HEK293 (cell line): ENCODE measurements around the gene PZP.
A peak's percentile ranks its signal among the peaks of the same experiment; 100 is the strongest.

Experiments
- CTCF ChIA-PET: fragments of 350-600 bp; formaldehyde crosslinking; extraction: SDS; loops from one replicate; lab custom pipeline; 2021; ENCODE audit warnings: antibody characterized with exemption; lab: Yijun Ruan, JAX
- POLR2A ChIA-PET: fragments of 300-600 bp; formaldehyde crosslinking; extraction: SDS; loops from one replicate; lab custom pipeline; 2020; ENCODE audit warnings: antibody characterized with exemption, inconsistent platforms; lab: Yijun Ruan, JAX
- H3K27ac ChIP-seq: fragments of 200-500 bp; sonication (Bioruptor generic); 2 replicates; pipeline ENCODE4 v1.5.1; 2014; ENCODE audit warnings: low read depth, low read length, control low read depth, inconsistent platforms; ENCODE audit errors: extremely low read depth
- H3K36me3 ChIP-seq, 2 experiments: fragments of 200-500 bp in 1 of 2; sonication (Bioruptor generic) in 1 of 2; 1 replicate in 1 of 2; 2 replicates in 1 of 2; pipeline ENCODE4 v1.5.1; 2014 to 2017; ENCODE audit warnings: inconsistent platforms in 2 of 2, low read length in 2 of 2; ENCODE audit not compliant: control insufficient read depth in 2 of 2, insufficient read depth in 1 of 2
- H3K4me1 ChIP-seq: fragments of 200-500 bp; sonication (Bioruptor generic); 2 replicates; pipeline ENCODE4 v1.5.1; 2014; ENCODE audit warnings: mild to moderate bottlenecking, low read length, inconsistent platforms; ENCODE audit not compliant: control insufficient read depth, insufficient read depth
- H3K4me3 ChIP-seq: 2 replicates; pipeline ENCODE4 v1.5.1; 2011; ENCODE audit warnings: low read depth, mild to moderate bottlenecking, control low read depth, low read length, moderate library complexity
- H3K9me3 ChIP-seq: fragments of 200-500 bp; sonication (Bioruptor generic); 2 replicates; pipeline ENCODE4 v1.5.1; 2014; ENCODE audit warnings: low read depth, low read length, inconsistent platforms; ENCODE audit not compliant: control insufficient read depth, insufficient read depth
- FEZF1 ChIP-seq: fragments of 450-650 bp; formaldehyde crosslinking; IDR thresholded peaks from 2 replicates; pipeline ENCODE4 v1.5.1; 2016; ENCODE audit warnings: missing biosample characterization, missing genetic modification characterization
- GLI2 ChIP-seq: fragments of 450-650 bp; formaldehyde crosslinking; IDR thresholded peaks from 2 replicates; pipeline ENCODE4; 2017; ENCODE audit warnings: missing biosample characterization, missing genetic modification characterization, low read depth, borderline replicate concordance
- HOXA7 ChIP-seq: sonication (generic); formaldehyde crosslinking; IDR thresholded peaks from 2 replicates; pipeline ENCODE4 v1.8.1; 2022; ENCODE audit warnings: missing genetic modification reagents, borderline replicate concordance
- KLF16 ChIP-seq: fragments of 450-650 bp; formaldehyde crosslinking; IDR thresholded peaks from 2 replicates; pipeline ENCODE4 v1.5.1; 2017; ENCODE audit warnings: missing biosample characterization, missing genetic modification characterization
- MZF1 ChIP-seq: fragments of 450-650 bp; formaldehyde crosslinking; IDR thresholded peaks from 2 replicates; pipeline ENCODE4 v1.5.1; 2017; ENCODE audit warnings: missing biosample characterization, missing genetic modification characterization, borderline replicate concordance
- PRDM1 ChIP-seq: fragments of 450-650 bp; formaldehyde crosslinking; IDR thresholded peaks from 2 replicates; pipeline ENCODE4; 2016; ENCODE audit warnings: missing biosample characterization, missing genetic modification characterization
- SETDB1 ChIP-seq: IDR thresholded peaks from one replicate; pipeline ENCODE4 v1.6.1; 2017; ENCODE audit warnings: mild to moderate bottlenecking, low read length, moderate library complexity, mixed read lengths; ENCODE audit not compliant: insufficient read length
- WT1 ChIP-seq: fragments of 450-650 bp; formaldehyde crosslinking; IDR thresholded peaks from 2 replicates; pipeline ENCODE4 v1.5.1; 2016; ENCODE audit warnings: missing biosample characterization, missing genetic modification characterization
- ZBTB20 ChIP-seq: fragments of 450-650 bp; formaldehyde crosslinking; IDR thresholded peaks from 2 replicates; pipeline ENCODE4 v1.5.1; 2016; ENCODE audit warnings: missing biosample characterization, missing genetic modification characterization
- ZNF211 ChIP-seq: fragments of 450-650 bp; formaldehyde crosslinking; IDR thresholded peaks from 2 replicates; pipeline ENCODE4 v1.5.1; 2016; ENCODE audit warnings: low read depth, missing biosample characterization, missing genetic modification characterization
- ZNF23 ChIP-seq: fragments of 450-650 bp; formaldehyde crosslinking; IDR thresholded peaks from 2 replicates; pipeline ENCODE4 v1.5.1; 2016; ENCODE audit warnings: missing biosample characterization, missing genetic modification characterization, borderline replicate concordance
- ZNF302 ChIP-seq: fragments of 450-650 bp; formaldehyde crosslinking; IDR thresholded peaks from 2 replicates; pipeline ENCODE4 v1.5.1; 2016; ENCODE audit warnings: missing biosample characterization, missing genetic modification characterization, low read depth
- ZNF416 ChIP-seq: fragments of 450-650 bp; formaldehyde crosslinking; IDR thresholded peaks from 2 replicates; pipeline ENCODE4 v1.5.1; 2016; ENCODE audit warnings: missing biosample characterization, missing genetic modification characterization
- ZNF426 ChIP-seq: fragments of 450-650 bp; formaldehyde crosslinking; IDR thresholded peaks from 2 replicates; pipeline ENCODE4 v1.5.1; 2017; ENCODE audit warnings: missing biosample characterization, missing genetic modification characterization, mild to moderate bottlenecking, inconsistent platforms, moderate library complexity
- ZNF677 ChIP-seq: fragments of 450-650 bp; IDR thresholded peaks from 2 replicates; pipeline ENCODE4 v1.5.0; 2018; ENCODE audit warnings: missing biosample characterization, mild to moderate bottlenecking, missing genetic modification characterization, moderate library complexity
- ZNF843 ChIP-seq: fragments of 450-650 bp; formaldehyde crosslinking; IDR thresholded peaks from 2 replicates; pipeline ENCODE4 v1.5.1; 2016; ENCODE audit warnings: missing biosample characterization, missing genetic modification characterization
- TF ChIP-seq, protein P1 (sequence below): fragments of 450-650 bp; IDR thresholded peaks from 2 replicates; pipeline ENCODE4 v1.5.1; 2018; ENCODE audit warnings: missing biosample characterization, mild to moderate bottlenecking, missing genetic modification characterization
- TF ChIP-seq, protein P2 (sequence below): fragments of 450-650 bp; formaldehyde crosslinking; IDR thresholded peaks from 2 replicates; pipeline ENCODE4 v1.5.1; 2016; ENCODE audit warnings: missing biosample characterization, missing genetic modification characterization
- TF ChIP-seq, protein P3 (sequence below): fragments of 450-650 bp; formaldehyde crosslinking; IDR thresholded peaks from 2 replicates; pipeline ENCODE4 v1.5.1; 2017; ENCODE audit warnings: missing biosample characterization, missing genetic modification characterization
- TF ChIP-seq, protein P4 (sequence below): fragments of 450-650 bp; formaldehyde crosslinking; IDR thresholded peaks from 2 replicates; pipeline ENCODE4 v1.5.1; 2016; ENCODE audit warnings: missing biosample characterization, missing genetic modification characterization

PZP gene

GRCh38 chr12:9144730-9145106 lies 63.5 kb downstream of the PZP start:
- ChIA-PET CTCF (no interaction called here), POLR2A (no interaction called here)
- no peak overlapping the region for H3K27ac ChIP-seq
- H3K4me1 ChIP-seq: no peaks in the 10 kb centered on the region
- no peaks in the 10 kb centered on the region for H3K9me3 ChIP-seq
- no peak overlapping the region for H3K4me3 ChIP-seq
- no peaks in the 10 kb centered on the region for H3K36me3 ChIP-seq
- TF ChIP-seq ZBTB20 (tag by site-specific recombination) (no peak), SETDB1 (peak; percentile 10)

DNA sequence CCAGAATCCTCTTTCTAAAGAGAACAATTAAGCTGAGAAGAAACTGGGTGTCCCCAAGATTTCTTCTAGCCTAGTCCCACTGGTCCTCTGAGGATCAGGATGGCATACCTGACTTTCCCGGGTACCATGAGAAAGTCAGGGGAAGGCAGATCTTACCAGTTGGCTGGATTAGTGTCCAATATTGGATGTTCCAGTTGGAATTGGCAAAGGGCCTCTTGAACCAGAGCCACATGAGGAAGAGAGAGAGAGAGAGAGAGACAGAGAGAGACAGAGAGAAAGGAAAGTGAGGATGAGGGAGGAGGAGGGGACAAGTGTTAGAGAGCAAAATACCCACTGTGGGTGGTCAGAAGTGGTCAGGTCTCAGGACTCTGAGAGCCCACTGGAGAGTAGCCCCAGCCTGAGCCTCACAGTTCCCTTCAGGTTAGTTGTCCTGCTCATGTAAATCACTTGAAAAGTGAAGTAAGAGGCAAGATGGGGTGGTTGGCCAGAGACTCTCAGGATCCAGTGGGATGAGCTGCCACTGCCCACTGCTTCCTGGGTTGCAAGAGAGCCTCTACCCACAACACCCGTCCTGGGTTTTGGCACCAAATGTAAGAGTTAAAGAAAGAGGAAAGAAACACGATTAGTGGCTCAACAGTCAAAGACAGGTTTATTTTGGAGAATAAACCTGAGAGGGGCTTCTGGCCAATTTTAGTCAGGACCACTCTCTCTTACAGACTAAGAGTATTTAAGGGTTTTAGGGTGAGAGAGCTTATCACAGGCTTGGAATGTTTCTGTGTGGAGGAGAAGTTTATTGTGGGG lies 64.1 kb downstream of the PZP start:
- H3K27ac ChIP-seq: no peak overlapping the region
- no peaks in the 10 kb centered on the region for H3K36me3 ChIP-seq
- POLR2A ChIA-PET: no interaction called here
- H3K9me3 ChIP-seq: no peaks in the 10 kb centered on the region
- CTCF ChIA-PET: no interaction called here
- H3K4me3 ChIP-seq: no peak overlapping the region
- H3K4me1 ChIP-seq: no peaks in the 10 kb centered on the region
- TF ChIP-seq ZNF23 (tag by site-specific recombination) (no peak), WT1 (tag by site-specific recombination) (no peak), KLF16 (tag by site-specific recombination) (no peak), ZNF211 (tag by site-specific recombination) (no peak), ZNF426 (tag by site-specific recombination) (no peak), SETDB1 (peak; percentile 29), PRDM1 (tag by site-specific recombination) (no peak)
- TF ChIP-seq, protein P1, sequence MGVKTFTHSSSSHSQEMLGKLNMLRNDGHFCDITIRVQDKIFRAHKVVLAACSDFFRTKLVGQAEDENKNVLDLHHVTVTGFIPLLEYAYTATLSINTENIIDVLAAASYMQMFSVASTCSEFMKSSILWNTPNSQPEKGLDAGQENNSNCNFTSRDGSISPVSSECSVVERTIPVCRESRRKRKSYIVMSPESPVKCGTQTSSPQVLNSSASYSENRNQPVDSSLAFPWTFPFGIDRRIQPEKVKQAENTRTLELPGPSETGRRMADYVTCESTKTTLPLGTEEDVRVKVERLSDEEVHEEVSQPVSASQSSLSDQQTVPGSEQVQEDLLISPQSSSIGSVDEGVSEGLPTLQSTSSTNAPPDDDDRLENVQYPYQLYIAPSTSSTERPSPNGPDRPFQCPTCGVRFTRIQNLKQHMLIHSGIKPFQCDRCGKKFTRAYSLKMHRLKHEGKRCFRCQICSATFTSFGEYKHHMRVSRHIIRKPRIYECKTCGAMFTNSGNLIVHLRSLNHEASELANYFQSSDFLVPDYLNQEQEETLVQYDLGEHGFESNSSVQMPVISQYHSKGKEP: no peak
- TF ChIP-seq, protein P2, sequence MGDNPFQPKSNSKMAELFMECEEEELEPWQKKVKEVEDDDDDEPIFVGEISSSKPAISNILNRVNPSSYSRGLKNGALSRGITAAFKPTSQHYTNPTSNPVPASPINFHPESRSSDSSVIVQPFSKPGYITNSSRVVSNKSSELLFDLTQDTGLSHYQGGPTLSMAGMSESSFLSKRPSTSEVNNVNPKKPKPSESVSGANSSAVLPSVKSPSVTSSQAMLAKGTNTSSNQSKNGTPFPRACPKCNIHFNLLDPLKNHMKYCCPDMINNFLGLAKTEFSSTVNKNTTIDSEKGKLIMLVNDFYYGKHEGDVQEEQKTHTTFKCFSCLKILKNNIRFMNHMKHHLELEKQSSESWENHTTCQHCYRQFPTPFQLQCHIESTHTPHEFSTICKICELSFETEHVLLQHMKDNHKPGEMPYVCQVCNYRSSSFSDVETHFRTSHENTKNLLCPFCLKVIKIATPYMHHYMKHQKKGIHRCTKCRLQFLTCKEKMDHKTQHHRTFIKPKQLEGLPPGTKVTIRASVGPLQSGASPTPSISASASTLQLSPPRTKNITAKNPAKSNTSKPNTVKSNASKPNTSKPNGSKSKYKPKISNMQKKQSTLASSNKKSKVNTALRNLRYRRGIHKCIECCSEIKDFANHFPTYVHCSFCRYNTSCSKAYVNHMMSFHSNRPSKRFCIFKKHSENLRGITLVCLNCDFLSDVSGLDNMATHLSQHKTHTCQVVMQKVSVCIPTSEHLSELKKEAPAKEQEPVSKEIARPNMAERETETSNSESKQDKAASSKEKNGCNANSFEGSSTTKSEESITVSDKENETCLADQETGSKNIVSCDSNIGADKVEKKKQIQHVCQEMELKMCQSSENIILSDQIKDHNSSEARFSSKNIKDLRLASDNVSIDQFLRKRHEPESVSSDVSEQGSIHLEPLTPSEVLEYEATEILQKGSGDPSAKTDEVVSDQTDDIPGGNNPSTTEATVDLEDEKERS (tag by site-specific recombination): 0 out of 2 replicates have a peak, but pooled peaks have one; percentile 61

DNA sequence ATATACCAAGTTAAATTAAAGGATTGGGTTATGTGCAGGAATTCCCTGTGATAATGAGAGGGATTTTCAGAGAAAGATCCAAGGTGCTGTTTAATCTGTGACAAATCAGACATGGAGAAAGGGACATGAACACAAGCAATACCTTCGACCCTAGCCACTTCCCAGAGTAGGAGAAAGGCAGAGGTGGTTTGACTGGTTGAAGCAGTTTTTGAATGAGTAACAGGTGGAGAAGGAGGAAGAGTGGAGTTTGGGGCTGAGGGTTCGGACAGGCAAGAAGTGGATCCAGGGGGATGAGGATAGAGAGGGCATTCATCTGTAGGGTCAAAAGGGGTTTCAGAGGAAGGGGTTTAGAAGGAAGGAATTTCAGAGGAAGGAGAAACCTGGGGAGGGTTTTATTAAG lies 65.1 kb downstream of the PZP start:
- TF ChIP-seq MZF1 (tag by site-specific recombination) (no peak), ZNF843 (tag by site-specific recombination) (no peak), ZNF302 (no peak), ZNF677 (no peak), ZNF416 (no peak), FEZF1 (no peak), HOXA7 (CRISPR knock-in tag) (no peak), GLI2 (tag by site-specific recombination) (no peak)
- TF ChIP-seq, protein P3, sequence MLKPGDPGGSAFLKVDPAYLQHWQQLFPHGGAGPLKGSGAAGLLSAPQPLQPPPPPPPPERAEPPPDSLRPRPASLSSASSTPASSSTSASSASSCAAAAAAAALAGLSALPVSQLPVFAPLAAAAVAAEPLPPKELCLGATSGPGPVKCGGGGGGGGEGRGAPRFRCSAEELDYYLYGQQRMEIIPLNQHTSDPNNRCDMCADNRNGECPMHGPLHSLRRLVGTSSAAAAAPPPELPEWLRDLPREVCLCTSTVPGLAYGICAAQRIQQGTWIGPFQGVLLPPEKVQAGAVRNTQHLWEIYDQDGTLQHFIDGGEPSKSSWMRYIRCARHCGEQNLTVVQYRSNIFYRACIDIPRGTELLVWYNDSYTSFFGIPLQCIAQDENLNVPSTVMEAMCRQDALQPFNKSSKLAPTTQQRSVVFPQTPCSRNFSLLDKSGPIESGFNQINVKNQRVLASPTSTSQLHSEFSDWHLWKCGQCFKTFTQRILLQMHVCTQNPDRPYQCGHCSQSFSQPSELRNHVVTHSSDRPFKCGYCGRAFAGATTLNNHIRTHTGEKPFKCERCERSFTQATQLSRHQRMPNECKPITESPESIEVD (tag by site-specific recombination): no peak
- TF ChIP-seq, protein P4, sequence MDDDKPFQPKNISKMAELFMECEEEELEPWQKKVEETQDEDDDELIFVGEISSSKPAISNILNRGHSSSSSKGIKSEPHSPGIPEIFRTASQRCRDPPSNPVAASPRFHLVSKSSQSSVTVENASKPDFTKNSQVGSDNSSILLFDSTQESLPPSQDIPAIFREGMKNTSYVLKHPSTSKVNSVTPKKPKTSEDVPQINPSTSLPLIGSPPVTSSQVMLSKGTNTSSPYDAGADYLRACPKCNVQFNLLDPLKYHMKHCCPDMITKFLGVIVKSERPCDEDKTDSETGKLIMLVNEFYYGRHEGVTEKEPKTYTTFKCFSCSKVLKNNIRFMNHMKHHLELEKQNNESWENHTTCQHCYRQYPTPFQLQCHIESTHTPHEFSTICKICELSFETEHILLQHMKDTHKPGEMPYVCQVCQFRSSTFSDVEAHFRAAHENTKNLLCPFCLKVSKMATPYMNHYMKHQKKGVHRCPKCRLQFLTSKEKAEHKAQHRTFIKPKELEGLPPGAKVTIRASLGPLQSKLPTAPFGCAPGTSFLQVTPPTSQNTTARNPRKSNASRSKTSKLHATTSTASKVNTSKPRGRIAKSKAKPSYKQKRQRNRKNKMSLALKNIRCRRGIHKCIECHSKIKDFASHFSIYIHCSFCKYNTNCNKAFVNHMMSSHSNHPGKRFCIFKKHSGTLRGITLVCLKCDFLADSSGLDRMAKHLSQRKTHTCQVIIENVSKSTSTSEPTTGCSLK (tag by site-specific recombination): no peak
- Histone ChIP-seq H3K4me1 (no peaks in the 10 kb centered on the region), H3K27ac (no peak overlapping the region), H3K9me3 (no peaks in the 10 kb centered on the region), H3K36me3 (no peaks in the 10 kb centered on the region), H3K4me3 (no peak overlapping the region)
- CTCF ChIA-PET: no interaction called here
- POLR2A ChIA-PET: no interaction called here
